GM19397 (cell line): ENCODE results near the gene RAD9B.
"Not testable (repeated sequence)": the region's sequence is repeated elsewhere in the genome, so short reads cannot be mapped to it uniquely, and the experiment has no call there.

Source experiments
- ATAC-seq: cut with Tn5 transposase; IDR thresholded peaks from one replicate; pipeline ENCODE4 v1.9.1; 2021; ENCODE audit warnings: mild to moderate bottlenecking, moderate library complexity; ENCODE audit not compliant: unreplicated experiment

RAD9B gene

GRCh38 chr12:110520876-110521712 lies 19.0 kb downstream of the RAD9B start:
- ATAC-seq = not testable (repeated sequence)

- no peak for ATAC-seq
Measured at GRCh38 chr12:110528277-110528839, 26.2 kb downstream of the RAD9B start.

- no peak for ATAC-seq
Measured at GRCh38 chr12:110530511-110530910, 28.4 kb downstream of the RAD9B start.

- ATAC-seq = peak; percentile 76
Measured at GRCh38 chr12:110531741-110532333, 29.7 kb downstream of the RAD9B start.

- ATAC-seq = no peak
Measured at GRCh38 chr12:110532644-110533043, 30.5 kb downstream of the RAD9B start.

GRCh38 chr12:110533607-110534006 lies 31.5 kb downstream of the RAD9B start:
- ATAC-seq = no peak

- no peak for ATAC-seq
Measured at GRCh38 chr12:110534811-110535210, 32.7 kb downstream of the RAD9B start.

GRCh38 chr12:110536834-110537604 lies 34.9 kb downstream of the RAD9B start:
- ATAC-seq = no peak

- ATAC-seq = no peak
Measured at GRCh38 chr12:110537605-110538409, 35.7 kb downstream of the RAD9B start.

GRCh38 chr12:110538869-110539622 lies 36.9 kb downstream of the RAD9B start:
- no peak for ATAC-seq

GRCh38 chr12:110540048-110540447 lies 37.9 kb downstream of the RAD9B start:
- no peak for ATAC-seq

- no peak for ATAC-seq
Measured at GRCh38 chr12:110543252-110543959, 41.3 kb downstream of the RAD9B start.

GRCh38 chr12:110543965-110544364 lies 41.8 kb downstream of the RAD9B start:
- ATAC-seq = no peak

GRCh38 chr12:110545259-110545658 lies 43.1 kb downstream of the RAD9B start:
- ATAC-seq = not testable (repeated sequence)

- ATAC-seq = no peak
Measured at GRCh38 chr12:110545812-110546211, 43.7 kb downstream of the RAD9B start.

GRCh38 chr12:110546339-110546738 lies 44.2 kb downstream of the RAD9B start:
- ATAC-seq = no peak

GRCh38 chr12:110547090-110547489 lies 45.0 kb downstream of the RAD9B start:
- ATAC-seq = no peak

GRCh38 chr12:110548678-110549077 lies 46.5 kb downstream of the RAD9B start:
- no peak for ATAC-seq

GRCh38 chr12:110549716-110550115 lies 47.6 kb downstream of the RAD9B start:
- ATAC-seq = no peak
